GM21390 (cell line): ENCODE results near the gene ALDH1L1.

ENCODE experiments used
- ATAC-seq: cut with Tn5 transposase; IDR thresholded peaks from one replicate; pipeline ENCODE4 v1.9.1; 2021; ENCODE audit not compliant: unreplicated experiment

ALDH1L1 gene

DNA sequence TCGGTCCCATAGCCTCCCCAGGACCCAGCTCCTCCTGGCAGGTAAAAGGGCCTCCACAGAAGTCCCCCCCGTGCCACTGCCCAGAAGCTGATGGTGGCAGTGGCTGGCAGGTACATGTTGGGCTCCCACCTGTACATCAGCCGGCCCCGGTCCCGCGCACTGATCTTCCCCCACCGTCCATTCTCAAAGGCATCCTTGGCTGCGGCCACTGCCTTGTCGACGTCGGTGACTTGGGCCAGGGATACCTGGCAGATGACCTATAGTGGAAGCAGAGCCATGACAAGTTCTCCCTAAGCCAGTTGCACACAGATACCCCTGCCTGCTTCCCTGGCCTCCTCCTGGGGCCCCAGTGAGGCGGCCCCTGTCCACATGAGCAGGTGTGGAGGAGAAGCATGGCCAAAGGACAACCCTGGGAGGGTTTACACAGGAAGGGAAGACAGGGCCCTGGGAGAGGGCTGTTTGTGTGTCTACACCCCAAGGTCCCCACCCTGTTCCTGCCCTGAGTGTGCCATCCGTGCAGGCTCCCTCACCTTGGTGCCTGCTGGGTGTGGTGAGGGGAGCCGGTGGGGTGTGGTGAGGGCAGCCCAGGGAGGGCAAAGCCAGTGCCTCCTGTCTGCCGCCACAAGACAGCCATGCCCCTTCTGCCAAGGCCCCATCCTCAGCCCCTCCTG, 44.8 kb downstream of the ALDH1L1 start:
- ATAC-seq, result no peak

GRCh38 chr3:126135071-126135405, 45.3 kb downstream of the ALDH1L1 start:
- ATAC-seq, result no peak

DNA sequence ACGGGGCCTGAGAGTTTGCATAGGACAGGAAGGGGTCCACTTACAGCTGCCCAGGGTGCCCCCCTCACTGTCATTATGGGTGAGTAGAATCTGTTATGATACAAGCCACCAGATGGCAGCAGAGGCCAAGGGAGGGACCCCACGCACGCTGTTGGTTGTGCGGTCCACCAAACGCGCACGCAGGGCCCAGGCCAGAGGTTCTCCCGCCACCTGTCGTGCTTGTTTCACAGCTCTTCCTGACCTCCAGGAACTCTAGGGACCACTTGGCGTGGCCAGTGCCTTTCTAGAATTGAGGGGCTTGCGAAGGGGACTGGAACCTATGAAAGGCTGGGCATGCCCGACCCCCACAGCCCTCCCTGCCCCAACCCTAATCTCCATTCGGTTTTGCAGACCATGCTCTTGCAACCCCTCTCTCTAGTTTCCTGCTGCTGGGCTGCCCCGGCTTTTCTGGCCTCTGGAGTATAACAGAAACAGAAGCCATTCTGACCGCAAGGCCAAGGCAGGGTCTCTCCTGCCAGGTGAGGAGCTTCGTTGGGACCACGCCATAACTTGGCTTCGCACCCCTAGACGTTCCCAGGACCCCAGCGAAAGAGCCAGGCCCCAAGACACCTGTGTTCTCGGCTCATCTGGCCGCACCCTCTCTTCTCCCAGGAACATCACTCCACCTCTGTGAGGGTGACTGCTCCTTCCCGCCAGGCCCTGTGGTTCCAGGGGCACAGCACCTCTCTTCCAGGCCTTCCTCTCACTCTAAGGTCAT, 46.0 kb downstream of the ALDH1L1 start:
- no peak for ATAC-seq

- ATAC-seq, result no peak
Observed at GRCh38 chr3:126133606-126134005, 46.8 kb downstream of the ALDH1L1 start.

DNA sequence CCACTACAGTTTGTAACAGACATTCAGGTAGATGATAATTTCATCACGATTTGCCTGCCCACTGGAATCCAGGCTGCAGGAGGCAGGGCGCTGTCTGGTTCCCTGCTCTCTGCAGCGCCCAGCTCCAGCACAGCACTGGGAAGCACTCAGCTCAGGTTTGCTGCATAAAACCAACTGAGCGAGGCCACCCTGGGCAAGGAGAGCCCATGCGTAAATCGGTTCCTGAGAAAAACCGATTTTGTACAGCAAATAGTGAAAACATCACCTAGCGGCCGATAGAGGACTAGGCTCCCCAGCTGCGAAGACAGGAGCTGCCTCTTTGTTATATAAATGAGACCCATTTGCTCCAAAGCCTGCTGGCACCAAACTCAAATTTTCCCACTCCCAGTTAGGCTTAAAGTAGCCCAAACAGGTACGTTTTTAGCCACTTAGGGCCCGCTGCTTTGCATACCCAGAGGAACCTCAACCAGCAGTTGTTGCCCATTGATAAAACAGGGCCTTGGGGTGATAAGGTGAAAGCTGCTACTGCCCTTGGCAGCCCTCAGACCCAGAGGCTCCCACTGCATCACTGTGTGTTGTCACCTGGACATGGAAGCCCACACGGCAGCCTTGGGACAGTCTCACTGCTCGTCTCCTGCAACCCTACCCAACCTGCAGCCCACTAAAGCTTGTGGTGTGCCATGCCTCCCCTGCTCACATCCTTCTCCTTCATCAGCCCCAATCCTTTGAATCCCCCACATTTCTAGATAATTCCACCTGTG, 47.5 kb downstream of the ALDH1L1 start:
- ATAC-seq, result no peak

DNA sequence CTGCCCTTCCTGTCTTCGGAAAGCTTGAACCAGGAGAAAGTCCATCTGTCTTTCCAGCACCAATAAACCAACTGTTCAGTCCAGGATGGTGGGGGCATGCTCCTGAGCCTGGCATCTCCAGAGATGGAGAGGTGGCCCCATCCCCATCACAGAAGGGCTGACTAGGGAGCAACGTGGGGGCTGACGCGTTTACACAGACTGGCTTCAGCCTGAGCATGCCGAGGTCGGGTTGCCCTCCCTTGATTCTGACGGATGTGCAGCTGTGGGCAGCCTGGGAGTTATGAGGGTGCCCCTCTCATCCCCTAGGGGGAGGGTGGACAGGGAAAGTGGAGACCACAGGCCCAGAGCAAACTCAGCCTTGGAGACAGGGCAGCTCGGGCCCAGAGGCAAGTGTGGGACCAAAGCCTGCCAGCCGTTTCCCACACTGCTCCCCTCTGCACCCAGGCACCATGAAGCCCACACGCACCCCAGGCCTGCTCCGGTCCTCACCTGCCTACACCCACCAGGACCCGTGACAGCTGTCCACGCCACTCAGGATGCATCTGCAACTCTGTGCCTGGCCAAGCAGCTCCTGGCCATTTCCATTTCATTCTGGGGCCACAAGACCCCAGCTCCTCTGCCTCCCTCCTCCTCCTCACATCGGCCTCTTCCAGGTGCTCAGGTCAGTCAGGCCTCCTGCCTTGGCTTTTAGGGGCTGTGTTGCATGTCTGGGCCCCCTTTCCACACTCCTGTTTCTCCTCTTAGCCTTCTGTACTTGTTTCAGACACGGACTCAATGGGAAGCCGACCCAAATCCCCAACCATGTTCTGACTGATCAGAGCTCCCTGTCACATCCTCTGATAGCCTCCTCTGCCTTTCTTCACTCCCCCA, 48.3 kb downstream of the ALDH1L1 start:
- ATAC-seq, result no peak

- ATAC-seq, result no peak
Observed at GRCh38 chr3:126130981-126131745, 49.2 kb downstream of the ALDH1L1 start.

- ATAC-seq, result no peak
Observed at GRCh38 chr3:126130081-126130855, 50.1 kb downstream of the ALDH1L1 start.

- ATAC-seq, result no peak
Observed at GRCh38 chr3:126129398-126129891, 50.9 kb downstream of the ALDH1L1 start.

DNA sequence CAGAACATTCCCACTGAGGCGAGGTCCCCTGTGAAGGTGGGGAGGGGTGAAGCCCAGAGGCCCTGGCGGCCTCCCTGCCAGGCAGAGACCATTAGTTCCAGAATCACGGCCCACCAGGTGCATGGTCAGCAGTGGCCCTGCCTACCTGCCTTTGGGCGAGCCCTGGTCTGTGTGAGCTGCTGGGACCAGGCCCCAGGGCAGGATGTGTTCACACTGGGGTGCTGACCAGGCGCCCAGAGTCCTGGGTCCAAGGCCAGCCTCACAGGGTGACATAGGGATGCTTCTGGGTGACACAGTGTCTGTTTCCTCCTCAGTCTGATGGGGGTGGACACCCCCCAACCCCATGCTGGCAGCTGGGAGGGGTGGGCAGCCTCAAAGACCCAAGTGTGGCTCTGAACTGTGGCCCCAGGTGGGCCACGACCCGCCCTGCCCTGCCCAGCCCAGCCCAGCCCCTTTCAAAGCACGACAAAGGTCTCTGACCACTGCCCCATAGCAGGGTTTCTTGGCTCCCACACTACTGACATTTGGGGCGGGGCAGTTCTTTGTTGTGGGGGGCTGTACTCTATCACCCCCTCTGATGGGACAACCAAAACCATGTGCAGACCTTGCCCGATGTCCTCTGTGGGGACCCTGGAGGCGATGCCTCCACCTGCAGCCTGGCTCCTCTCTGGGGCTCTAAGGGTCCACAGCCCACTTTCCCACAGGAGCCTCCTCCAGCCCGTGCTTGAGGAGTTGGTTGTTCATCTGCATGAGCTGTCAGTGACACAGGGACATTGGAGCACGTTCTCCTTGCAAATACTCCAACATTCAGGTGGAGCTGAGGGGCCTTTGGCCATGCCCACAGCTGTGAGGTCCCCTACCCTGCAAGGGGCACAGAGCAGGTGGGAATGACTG, 51.6 kb downstream of the ALDH1L1 start:
- ATAC-seq, result no peak

DNA sequence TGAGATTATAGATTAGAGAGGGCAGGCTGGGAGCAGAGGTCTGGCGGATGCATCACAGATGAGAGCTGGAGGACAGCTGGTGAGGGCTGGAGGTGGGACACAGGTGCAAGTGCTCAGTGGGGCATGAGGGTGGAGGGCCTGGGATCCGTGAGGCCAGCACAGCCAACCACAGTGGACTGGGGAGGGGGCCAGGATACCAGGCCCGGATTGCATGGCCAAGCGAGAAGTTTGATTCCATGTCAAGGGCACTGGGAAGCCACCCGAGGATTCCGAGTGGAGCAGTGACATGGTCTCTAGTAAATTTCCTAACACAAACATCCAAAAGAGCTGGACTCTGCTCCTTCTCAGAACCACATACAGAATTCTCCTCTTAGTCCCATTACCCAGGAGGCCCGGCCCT, 52.5 kb downstream of the ALDH1L1 start:
- ATAC-seq, result no peak

GRCh38 chr3:126127452-126127851, 52.9 kb downstream of the ALDH1L1 start:
- no peak for ATAC-seq

DNA sequence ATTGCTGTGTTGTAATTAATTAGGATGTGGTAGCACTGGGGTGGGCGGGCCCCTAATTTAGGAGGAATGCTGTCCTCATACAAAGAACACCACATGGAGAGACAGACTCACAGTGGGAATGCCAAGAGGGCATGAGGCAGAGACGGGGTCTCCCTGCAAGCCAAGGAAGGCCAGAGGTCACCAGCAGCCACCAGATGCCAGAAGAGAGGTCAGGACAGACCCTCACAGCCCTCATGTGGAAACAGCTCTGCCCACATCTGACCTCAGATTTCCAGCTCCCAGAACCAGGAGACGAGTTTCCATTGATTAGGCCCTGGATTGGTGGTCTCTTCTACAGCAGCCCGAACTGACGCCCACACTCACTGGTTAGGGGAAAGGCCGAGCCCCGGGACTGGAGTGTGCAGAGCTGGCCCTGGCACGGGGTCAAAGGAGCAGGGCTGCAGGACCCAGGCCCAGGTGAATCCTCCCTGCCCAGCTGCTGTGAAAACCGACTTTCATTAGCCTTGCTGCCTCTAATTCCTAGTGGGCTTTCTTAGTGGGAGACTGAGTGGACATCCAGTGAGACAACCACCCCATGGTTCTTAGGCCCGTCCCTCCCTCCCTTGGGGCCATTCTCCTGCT, 53.5 kb downstream of the ALDH1L1 start:
- no peak for ATAC-seq

DNA sequence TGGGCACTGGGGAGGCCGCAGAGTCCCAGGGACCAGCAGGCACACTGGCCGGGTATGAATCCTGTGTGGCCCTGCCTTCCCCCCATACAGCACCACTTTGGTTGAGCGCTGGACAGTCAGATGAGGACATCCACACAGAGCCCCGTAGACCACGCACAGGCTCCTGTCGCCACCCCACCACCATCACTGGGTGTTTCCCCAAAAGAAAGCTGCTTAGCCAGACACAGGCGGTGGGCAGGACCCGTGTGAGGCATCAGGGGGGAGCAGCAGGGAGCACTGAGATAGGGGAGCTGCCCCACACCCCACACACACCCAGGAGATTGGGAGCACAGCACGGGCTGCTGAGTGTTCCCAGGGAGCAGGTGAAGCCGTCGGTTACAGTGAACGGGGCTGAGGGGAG, 54.1 kb downstream of the ALDH1L1 start:
- ATAC-seq, result no peak

DNA sequence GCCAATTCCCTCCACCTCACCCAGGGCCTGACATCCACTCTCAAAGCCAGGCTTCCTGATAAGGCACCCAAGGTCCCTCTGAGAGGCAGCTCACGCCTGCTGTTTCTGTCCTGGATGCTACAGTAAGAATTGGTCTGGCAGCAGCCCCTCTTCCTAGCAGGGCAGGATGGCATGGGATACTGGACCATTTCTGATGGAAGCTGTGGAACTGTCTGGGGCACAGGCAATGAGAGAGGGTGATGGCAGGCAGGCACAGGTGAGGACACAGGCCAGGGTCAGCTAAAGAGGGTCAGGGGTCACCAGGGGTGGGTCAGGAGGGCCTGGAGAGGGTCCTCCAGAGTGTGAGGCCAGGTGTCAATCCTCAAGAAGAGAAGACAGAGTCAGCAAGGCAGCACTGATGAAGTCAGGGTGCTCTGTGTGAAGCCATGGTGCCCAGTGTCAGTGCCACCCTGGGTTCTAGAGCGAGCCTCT, 54.6 kb downstream of the ALDH1L1 start:
- ATAC-seq, result no peak

DNA sequence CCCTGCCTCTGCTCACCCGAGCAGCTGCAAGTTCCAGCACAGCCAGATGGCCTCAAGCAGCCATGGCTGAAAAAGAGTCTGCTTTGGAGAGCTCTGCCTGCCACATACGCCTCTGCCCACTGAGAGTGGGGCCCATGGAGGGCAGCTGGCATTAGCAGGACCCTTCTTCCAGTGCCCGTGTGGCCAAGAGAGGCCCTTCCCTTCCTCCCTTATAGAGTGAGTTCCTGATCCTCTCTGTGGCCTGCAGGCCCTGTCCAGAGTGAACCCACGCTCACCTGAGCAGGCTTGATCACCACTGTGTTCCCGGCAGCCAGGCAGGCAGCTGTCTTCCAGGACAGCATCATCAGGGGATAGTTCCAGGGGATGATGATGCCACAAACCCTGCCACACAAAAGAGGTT, 55.0 kb downstream of the ALDH1L1 start:
- no peak for ATAC-seq

- ATAC-seq, result no peak
Observed at GRCh38 chr3:126124896-126125295, 55.5 kb downstream of the ALDH1L1 start.
